NB4 (cell line): ENCODE results near the gene SPEG.

ENCODE experiments used
- DNase-seq: peaks from one replicate; pipeline ENCODE4 v3.0.0; 2010; ENCODE audit warnings: low read depth
- H3K4me3 ChIP-seq: one replicate; pipeline ENCODE4 v1.5.1; 2011; ENCODE audit warnings: mild to moderate bottlenecking, low read depth, low read length, moderate library complexity
- CTCF ChIP-seq: IDR thresholded peaks from one replicate; pipeline ENCODE4 v1.5.1; 2012; ENCODE audit warnings: low read depth, low read length
- MAX ChIP-seq: IDR thresholded peaks from 2 replicates; pipeline ENCODE4 v1.6.1; 2011; ENCODE audit warnings: low read depth, low read length
- MYC ChIP-seq: IDR thresholded peaks from 2 replicates; pipeline ENCODE4 v1.6.1; 2011; ENCODE audit warnings: low read depth, low read length
- POLR2A ChIP-seq: IDR thresholded peaks from 2 replicates; pipeline ENCODE4 v1.6.1; 2011; ENCODE audit warnings: mild to moderate bottlenecking; ENCODE audit not compliant: insufficient read length; ENCODE audit errors: extremely low read depth

Gene SPEG

GRCh38 chr2:219419331-219420197, 15.1 kb upstream of the SPEG start:
- DNase-seq: peak; percentile 90
- peak; percentile 35; the same call in 1 of the 2 replicates for TF ChIP-seq MYC
- TF ChIP-seq CTCF: no peak
- no peak for TF ChIP-seq MAX
- TF ChIP-seq POLR2A: peak; percentile 63
- H3K4me3 ChIP-seq: peak overlapping the region; percentile 46

- TF ChIP-seq MYC (no peak), MAX (no peak), POLR2A (no peak), CTCF (no peak)
- H3K4me3 ChIP-seq: no peak overlapping the region
- DNase-seq: no peak
Measured at GRCh38 chr2:219420687-219421086, 14.0 kb upstream of the SPEG start.

- H3K4me3 ChIP-seq: no peak overlapping the region
- no peak for DNase-seq
- no peak for TF ChIP-seq MAX
Measured at GRCh38 chr2:219421323-219421722, 13.3 kb upstream of the SPEG start.

GRCh38 chr2:219422952-219423534, 11.6 kb upstream of the SPEG start:
- TF ChIP-seq MAX (no peak), CTCF (no peak), MYC (no peak), POLR2A (no peak)
- no peak for DNase-seq
- no peak overlapping the region for H3K4me3 ChIP-seq

- DNase-seq: no peak
- TF ChIP-seq CTCF: no peak
- TF ChIP-seq MAX: no peak
- TF ChIP-seq POLR2A: no peak
- no peak for TF ChIP-seq MYC
- no peak overlapping the region for H3K4me3 ChIP-seq
Measured at GRCh38 chr2:219423652-219424377, 10.8 kb upstream of the SPEG start.
